ENCODE results near the gene SIN3A. TPM values are rescaled to one million over a fixed set of nuclear protein-coding genes. Genes with fewer than 3 reads are reported as not detected.

The SIN3A gene
- total RNA-seq = 29.9 and 34.6 TPM in 2 replicates

GRCh38 chr15:75451674-75452363, at the start of gene SIN3A:
Gene SIN3A, minus strand, starts transcription at chr15:75451690. Its CDS starts 21,315 bp downstream, at chr15:75430375.

GRCh38 chr15:75367913-75368688, 83.4 kb downstream of the SIN3A start, which contains the start of gene MAN2C1:
Gene MAN2C1, minus strand, starts transcription at chr15:75368607. Its CDS starts 24 bp downstream, at chr15:75368583.

GRCh38 chr15:75346796-75347221, 104.7 kb downstream of the SIN3A start, which contains the start of gene NEIL1:
Gene NEIL1, plus strand, starts transcription at chr15:75347039. Its CDS starts 1,867 bp downstream, at chr15:75348906.

GRCh38 chr15:75335705-75336355, 115.7 kb downstream of the SIN3A start, which contains the start of gene COMMD4:
Gene COMMD4, plus strand, starts transcription at chr15:75336063. Its CDS starts 27 bp downstream, at chr15:75336090.

Other genes starting within 250 kb of the SIN3A start
- 2.1 and 4.0 TPM in 2 replicates for gene C15orf39, start 249.8 kb downstream of the SIN3A start, total RNA-seq
- under 0.01 TPM in 1 of 2 replicates, not detected in the other for gene GOLGA6C, start 193.4 kb downstream of the SIN3A start, total RNA-seq
- gene GOLGA6D, start 168.9 kb downstream of the SIN3A start, total RNA-seq = 0.12 TPM in 1 of 2 replicates, not detected in the other
- 69.5 and 111 TPM in 2 replicates for gene COMMD4, start 115.6 kb downstream of the SIN3A start, total RNA-seq
- gene NEIL1, start 104.7 kb downstream of the SIN3A start, total RNA-seq = 2.7 and 6.1 TPM in 2 replicates
- gene MAN2C1, start 83.1 kb downstream of the SIN3A start, total RNA-seq = 156 and 180 TPM in 2 replicates
- 19.4 and 26.5 TPM in 2 replicates for gene PTPN9, start 127.6 kb upstream of the SIN3A start, total RNA-seq
- gene SNUPN, start 174.0 kb upstream of the SIN3A start, total RNA-seq = 29.9 and 37.4 TPM in 2 replicates
- gene IMP3, start 188.5 kb upstream of the SIN3A start, total RNA-seq = 64.2 and 101 TPM in 2 replicates
- 9.6 and 11.2 TPM in 2 replicates for gene SNX33, start 196.2 kb upstream of the SIN3A start, total RNA-seq

Measured in uterine smooth muscle cell (primary cell).